Hepatocyte (in vitro differentiated cells): ENCODE results near the gene MBNL3. TPM values are rescaled to one million over a fixed set of nuclear protein-coding genes. Genes with fewer than 3 reads are reported as not detected.

Experiments used
- DNase-seq: peaks from one replicate; pipeline ENCODE4 v3.0.0-alpha.2; 2016; ENCODE audit warnings: low spot score
- H2AFZ ChIP-seq: fragments of 200-600 bp; sonication (generic); 2 replicates; pipeline ENCODE4 v1.6.0; 2016; ENCODE audit warnings: antibody characterized with exemption, mild to moderate bottlenecking
- H3K27ac ChIP-seq: fragments of 200-600 bp; sonication (generic); 2 replicates; pipeline ENCODE4 v1.5.1; 2016; ENCODE audit warnings: mild to moderate bottlenecking
- H3K27me3 ChIP-seq: fragments of 200-600 bp; sonication (generic); 2 replicates; pipeline ENCODE4 v1.6.1; 2016
- H3K36me3 ChIP-seq: fragments of 200-600 bp; sonication (generic); replicated peaks from 2 replicates; pipeline ENCODE4 v1.5.1; 2016; ENCODE audit warnings: low read depth; ENCODE audit not compliant: insufficient read depth
- H3K4me1 ChIP-seq: fragments of 200-600 bp; sonication (generic); 2 replicates; pipeline ENCODE4 v1.5.1; 2016; ENCODE audit warnings: mild to moderate bottlenecking, moderate library complexity; ENCODE audit not compliant: insufficient read depth
- H3K4me2 ChIP-seq: fragments of 200-600 bp; sonication (generic); 2 replicates; pipeline ENCODE4 v1.6.0; 2016
- H3K4me3 ChIP-seq: fragments of 200-600 bp; sonication (generic); 2 replicates; pipeline ENCODE4 v1.5.1; 2016; ENCODE audit warnings: mild to moderate bottlenecking
- H3K79me2 ChIP-seq: fragments of 200-600 bp; sonication (generic); 2 replicates; pipeline ENCODE4 v1.6.0; 2017; ENCODE audit warnings: mild to moderate bottlenecking
- H3K9me2 ChIP-seq: fragments of 200-600 bp; sonication (generic); replicated peaks from 2 replicates; pipeline ENCODE4 v1.6.0; 2017; ENCODE audit warnings: mild to moderate bottlenecking; ENCODE audit not compliant: insufficient read depth
- H3K9me3 ChIP-seq: fragments of 200-600 bp; sonication (generic); 2 replicates; pipeline ENCODE4 v1.5.1; 2016; ENCODE audit warnings: low read depth, mild to moderate bottlenecking
- H4K20me1 ChIP-seq: fragments of 200-600 bp; sonication (generic); 2 replicates; pipeline ENCODE4 v1.6.0; 2016; ENCODE audit warnings: mild to moderate bottlenecking; ENCODE audit not compliant: insufficient read depth, poor library complexity, severe bottlenecking
- EZH2 ChIP-seq: fragments of 200-600 bp; sonication (generic); IDR thresholded peaks from 2 replicates; pipeline ENCODE4 v1.6.1; 2016; ENCODE audit warnings: antibody characterized with exemption, mild to moderate bottlenecking, borderline replicate concordance
- EZH2phosphoT487 ChIP-seq: fragments of 200-600 bp; sonication (generic); IDR thresholded peaks from one replicate; pipeline ENCODE4 v1.6.1; 2018; ENCODE audit warnings: antibody characterized with exemption, mild to moderate bottlenecking, low read depth, moderate library complexity; ENCODE audit not compliant: unreplicated experiment, severe bottlenecking
- WGBS: methylation state at CpG from one replicate; pipeline ENCODE4 v1.1.6; 2016; ENCODE audit warnings: low lambda C conversion rate; ENCODE audit errors: missing lambda C conversion rate; 5-methylcytosine and 5-hydroxymethylcytosine counted together
- polyA plus RNA-seq: library from polyadenylated mRNA; unstranded; fragments of >200 nt; fragmentation: Nextera tagmentation; extraction: Ambion mirVana; gene quantifications from 2 replicates; pipeline ENCODE4 v1.2.1, GENCODE V29; 2016
- total RNA-seq: library from RNA; depleted of rRNA; stranded (reverse); fragments of >200 nt; gene quantifications from 2 replicates; pipeline ENCODE4 v1.2.3, GENCODE V29; 2014
- TF ChIP-seq, protein P1 (sequence below): fragments of 200-600 bp; sonication (generic); IDR thresholded peaks from 2 replicates; pipeline ENCODE4 v1.5.1; 2016; ENCODE audit warnings: antibody characterized with exemption, mild to moderate bottlenecking; ENCODE audit not compliant: poor library complexity

MBNL3 gene
- total and polyA plus RNA-seq, 2 experiments from 2014 or later = 9.6 to 90.5 TPM

DNA sequence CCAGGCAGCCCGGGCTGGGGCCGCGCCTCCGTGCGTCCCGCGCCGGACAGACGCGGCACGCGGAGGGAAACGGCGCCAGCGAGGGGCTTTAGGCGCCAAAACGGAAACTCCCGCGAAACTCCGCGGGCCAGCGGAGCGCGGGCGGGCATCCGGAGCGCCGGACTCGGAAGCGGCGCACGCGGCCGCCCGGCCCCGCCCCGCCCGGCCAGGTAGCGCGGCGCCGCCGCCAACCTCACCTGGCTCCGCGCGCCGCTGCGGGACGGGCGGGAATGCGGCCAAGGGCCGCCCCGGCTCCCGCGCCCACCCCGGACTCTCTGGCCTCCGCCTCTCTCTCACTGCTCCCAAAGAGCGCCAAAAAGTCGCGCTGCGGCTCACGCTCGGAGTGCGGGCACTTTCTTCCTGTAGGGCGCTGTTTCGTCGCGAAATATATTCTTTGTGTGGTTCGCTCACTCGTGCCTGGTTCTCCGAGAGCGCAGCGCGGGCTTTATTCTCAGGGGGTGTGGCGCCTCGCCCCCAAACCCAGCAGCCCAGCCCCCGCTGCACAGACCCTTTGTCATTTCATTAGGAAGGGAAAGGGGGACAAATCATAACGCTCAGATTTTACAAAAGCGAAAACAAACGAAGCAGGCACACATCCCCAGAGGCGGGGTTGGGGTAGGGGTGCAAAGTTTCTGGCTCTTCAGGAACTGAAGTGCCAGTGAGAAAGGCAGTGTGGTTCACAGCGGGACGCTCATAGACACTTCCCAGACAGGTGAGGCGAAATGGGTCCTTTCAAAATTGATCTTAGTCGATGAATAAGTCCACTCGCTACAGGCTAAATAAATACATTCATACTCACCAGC is 961 bp upstream of the MBNL3 start:
- peaks cover 17% of the 10 kb centered on the region for H3K79me2 ChIP-seq
- H3K36me3 ChIP-seq = no peaks in the 10 kb centered on the region
- no peaks in the 10 kb centered on the region for H3K9me3 ChIP-seq

DNA sequence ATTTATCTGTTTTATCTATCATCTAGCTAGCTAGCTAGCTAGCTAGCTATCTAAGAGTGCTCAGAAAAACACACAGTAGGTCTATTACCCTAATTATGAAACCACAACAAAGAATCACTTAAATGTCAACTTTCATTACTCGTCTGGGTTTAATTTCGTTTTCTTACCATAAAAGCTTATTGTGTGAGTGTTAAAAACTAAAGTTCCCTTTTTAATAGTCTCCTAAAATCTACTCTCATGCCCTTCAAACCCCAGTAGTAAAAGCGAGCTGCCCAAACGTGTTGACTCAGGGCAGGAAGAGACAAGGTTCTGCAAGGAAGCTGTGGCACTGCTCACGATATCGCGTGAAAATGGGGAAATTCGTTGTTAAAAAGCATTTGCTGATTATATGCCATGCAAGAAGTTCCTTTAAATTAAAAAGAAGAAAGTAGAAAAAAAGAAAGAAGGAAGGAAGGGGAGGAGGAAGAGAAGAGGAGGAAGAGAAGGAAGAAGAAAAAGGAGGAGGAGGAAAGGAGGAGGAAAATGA is 595 bp downstream of the MBNL3 start:
- Histone ChIP-seq H3K9me2 (no peaks in the 10 kb centered on the region), H3K9me3 (no peaks in the 10 kb centered on the region), H4K20me1 (no peaks in the 10 kb centered on the region), H3K4me3 (peak overlapping the region; percentile 30), H3K36me3 (no peaks in the 10 kb centered on the region), H2AFZ (peak overlapping the region; percentile 57), H3K79me2 (peaks cover 17% of the 10 kb centered on the region), H3K27me3 (no peaks in the 10 kb centered on the region), H3K4me2 (peak overlapping the region; percentile 76), H3K27ac (peak overlapping the region; percentile 90), H3K4me1 (no peaks in the 10 kb centered on the region)
- 38% methylated on average over 8 of the region's 8 CpGs for WGBS
- DNase-seq = no peak
- no peak for TF ChIP-seq EZH2phosphoT487
- TF ChIP-seq, protein P1, sequence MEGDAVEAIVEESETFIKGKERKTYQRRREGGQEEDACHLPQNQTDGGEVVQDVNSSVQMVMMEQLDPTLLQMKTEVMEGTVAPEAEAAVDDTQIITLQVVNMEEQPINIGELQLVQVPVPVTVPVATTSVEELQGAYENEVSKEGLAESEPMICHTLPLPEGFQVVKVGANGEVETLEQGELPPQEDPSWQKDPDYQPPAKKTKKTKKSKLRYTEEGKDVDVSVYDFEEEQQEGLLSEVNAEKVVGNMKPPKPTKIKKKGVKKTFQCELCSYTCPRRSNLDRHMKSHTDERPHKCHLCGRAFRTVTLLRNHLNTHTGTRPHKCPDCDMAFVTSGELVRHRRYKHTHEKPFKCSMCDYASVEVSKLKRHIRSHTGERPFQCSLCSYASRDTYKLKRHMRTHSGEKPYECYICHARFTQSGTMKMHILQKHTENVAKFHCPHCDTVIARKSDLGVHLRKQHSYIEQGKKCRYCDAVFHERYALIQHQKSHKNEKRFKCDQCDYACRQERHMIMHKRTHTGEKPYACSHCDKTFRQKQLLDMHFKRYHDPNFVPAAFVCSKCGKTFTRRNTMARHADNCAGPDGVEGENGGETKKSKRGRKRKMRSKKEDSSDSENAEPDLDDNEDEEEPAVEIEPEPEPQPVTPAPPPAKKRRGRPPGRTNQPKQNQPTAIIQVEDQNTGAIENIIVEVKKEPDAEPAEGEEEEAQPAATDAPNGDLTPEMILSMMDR = no peak
- TF ChIP-seq EZH2 = no peak

More for the DNA sequence above, 961 bp upstream of the MBNL3 start:
- no peak for TF ChIP-seq EZH2
- TF ChIP-seq, protein P1 = peak; percentile 5
- TF ChIP-seq EZH2phosphoT487 = no peak
- Histone ChIP-seq H4K20me1 (no peaks in the 10 kb centered on the region), H3K4me1 (no peaks in the 10 kb centered on the region), H3K27me3 (no peaks in the 10 kb centered on the region), H2AFZ (peak overlapping the region; percentile 57), H3K4me2 (peak overlapping the region; percentile 86), H3K4me3 (peak overlapping the region; percentile 45), H3K9me2 (no peaks in the 10 kb centered on the region), H3K27ac (peak overlapping the region; percentile 90)
- 48% methylated on average over 32 of the region's 86 CpGs for WGBS
- DNase-seq = peak; percentile 35

GRCh38 chrX:132486599-132487178 is 2.1 kb downstream of the MBNL3 start:
- Histone ChIP-seq H3K4me1 (peaks cover 1% of the 10 kb centered on the region), H3K9me2 (no peaks in the 10 kb centered on the region), H3K79me2 (peaks cover 17% of the 10 kb centered on the region), H3K36me3 (no peaks in the 10 kb centered on the region), H3K27ac (no peak overlapping the region), H3K4me3 (no peak overlapping the region), H4K20me1 (no peaks in the 10 kb centered on the region), H3K27me3 (no peaks in the 10 kb centered on the region), H2AFZ (no peak overlapping the region), H3K4me2 (peak overlapping the region; percentile 76), H3K9me3 (no peaks in the 10 kb centered on the region)
- no peak for DNase-seq
- WGBS = 53% methylated on average over 2 of the region's 2 CpGs
- TF ChIP-seq, protein P1 = no peak
- TF ChIP-seq EZH2 (no peak), EZH2phosphoT487 (no peak)
